Right atrium auricular region (tissue), 2 donors: ENCODE results near the gene GFPT1. TPM values are rescaled to one million over a fixed set of nuclear protein-coding genes. Genes with fewer than 3 reads are reported as not detected.

Source experiments
- DNase-seq: peaks from one replicate; pipeline ENCODE4 v3.0.0-alpha.2; 2019; ENCODE audit warnings: low spot score
- H3K27ac ChIP-seq, 2 donors: fragments of 200-600 bp; sonication (generic); 1 replicate in 1 of 2; 2 replicates in 1 of 2; pipeline ENCODE4 v1.5.1; 2016 to 2019
- H3K27me3 ChIP-seq, 2 donors: fragments of 200-600 bp; sonication (generic); one replicate each; pipeline versions ENCODE4 v1.5.1 to v1.6.0; 2017 to 2019
- H3K36me3 ChIP-seq: fragments of 200-600 bp; sonication (generic); one replicate; pipeline ENCODE4 v1.5.1; 2016
- H3K4me1 ChIP-seq, 2 donors: fragments of 200-600 bp; sonication (generic); one replicate each; pipeline versions ENCODE4 v1.5.1 to v1.6.0; 2017 to 2019
- H3K4me3 ChIP-seq, 2 donors: fragments of 200-600 bp; sonication (generic); 1 replicate in 1 of 2; 2 replicates in 1 of 2; pipeline ENCODE4 v1.5.1; 2017 to 2019; ENCODE audit warnings: mild to moderate bottlenecking in 1 of 2, moderate library complexity in 1 of 2
- H3K9me3 ChIP-seq, 2 donors: fragments of 200-600 bp; sonication (generic); one replicate each; pipeline ENCODE4 v1.5.1; 2019
- total RNA-seq, 2 donors: library from RNA; depleted of rRNA; stranded (reverse); fragments of >200 nt; gene quantifications; one replicate each; pipeline ENCODE4 v1.1.0, GENCODE V29; 2016
- TF ChIP-seq, protein P1 (sequence below), 2 donors: fragments of 200-600 bp; sonication (generic); IDR thresholded peaks; one replicate each; pipeline ENCODE4 v1.5.1; 2019; ENCODE audit warnings: antibody characterized with exemption in 2 of 2

GFPT1 gene
- total RNA-seq, 2 donors from 2014 or later: 26.7 to 39.7 TPM

DNA sequence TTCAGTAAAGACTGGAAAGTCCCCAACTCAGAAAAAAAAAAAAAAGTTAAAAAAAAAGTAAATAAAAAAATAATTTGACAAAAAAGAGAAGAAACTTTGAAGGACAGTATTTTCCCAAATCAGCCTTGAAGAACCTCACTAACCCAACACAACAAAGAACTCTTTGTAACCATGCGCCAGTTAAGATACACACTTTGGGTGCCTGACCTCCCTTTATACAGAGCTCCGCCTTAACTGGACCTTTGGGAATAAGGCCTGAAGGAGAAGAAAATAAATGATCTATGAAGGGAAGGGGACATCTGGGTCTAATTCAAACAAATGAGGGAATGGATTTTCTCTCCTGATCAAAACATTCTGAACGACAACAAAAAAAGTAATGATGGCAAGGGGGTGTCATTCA lies 2.2 kb upstream of the GFPT1 start:
- no peak for DNase-seq

GRCh38 chr2:69387770-69388481 lies 899 bp upstream of the GFPT1 start:
- Histone ChIP-seq H3K36me3 (no peaks in the 10 kb centered on the region), H3K27ac (peak overlapping the region; percentile 81 to 93), H3K4me3 (peak overlapping the region; percentile 72 to 98), H3K27me3 (no peaks in the 10 kb centered on the region), H3K9me3 (no peaks in the 10 kb centered on the region), H3K4me1 (peaks cover 0 to 27% of the 10 kb centered on the region in 2 donors)
- TF ChIP-seq, protein P1, sequence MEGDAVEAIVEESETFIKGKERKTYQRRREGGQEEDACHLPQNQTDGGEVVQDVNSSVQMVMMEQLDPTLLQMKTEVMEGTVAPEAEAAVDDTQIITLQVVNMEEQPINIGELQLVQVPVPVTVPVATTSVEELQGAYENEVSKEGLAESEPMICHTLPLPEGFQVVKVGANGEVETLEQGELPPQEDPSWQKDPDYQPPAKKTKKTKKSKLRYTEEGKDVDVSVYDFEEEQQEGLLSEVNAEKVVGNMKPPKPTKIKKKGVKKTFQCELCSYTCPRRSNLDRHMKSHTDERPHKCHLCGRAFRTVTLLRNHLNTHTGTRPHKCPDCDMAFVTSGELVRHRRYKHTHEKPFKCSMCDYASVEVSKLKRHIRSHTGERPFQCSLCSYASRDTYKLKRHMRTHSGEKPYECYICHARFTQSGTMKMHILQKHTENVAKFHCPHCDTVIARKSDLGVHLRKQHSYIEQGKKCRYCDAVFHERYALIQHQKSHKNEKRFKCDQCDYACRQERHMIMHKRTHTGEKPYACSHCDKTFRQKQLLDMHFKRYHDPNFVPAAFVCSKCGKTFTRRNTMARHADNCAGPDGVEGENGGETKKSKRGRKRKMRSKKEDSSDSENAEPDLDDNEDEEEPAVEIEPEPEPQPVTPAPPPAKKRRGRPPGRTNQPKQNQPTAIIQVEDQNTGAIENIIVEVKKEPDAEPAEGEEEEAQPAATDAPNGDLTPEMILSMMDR (IDR thresholded peaks at IDR 0.05): no peak
- no peak for DNase-seq

More for the DNA sequence above, 2.2 kb upstream of the GFPT1 start:
- no peak overlapping the region for H3K27ac ChIP-seq
- H3K36me3 ChIP-seq: no peaks in the 10 kb centered on the region
- no peaks in the 10 kb centered on the region for H3K27me3 ChIP-seq
- H3K4me3 ChIP-seq: no peak overlapping the region
- TF ChIP-seq, protein P1 (IDR thresholded peaks at IDR 0.05): no peak
- H3K9me3 ChIP-seq: no peaks in the 10 kb centered on the region
- peaks cover 0 to 20% of the 10 kb centered on the region in 2 donors for H3K4me1 ChIP-seq

GRCh38 chr2:69386360-69386759 lies 667 bp downstream of the GFPT1 start:
- peak overlapping the region; percentile 81 to 93 for H3K27ac ChIP-seq
- H3K4me1 ChIP-seq: peaks cover 0 to 38% of the 10 kb centered on the region in 2 donors
- peak overlapping the region; percentile 72 to 98 for H3K4me3 ChIP-seq
- H3K27me3 ChIP-seq: no peaks in the 10 kb centered on the region
- no peaks in the 10 kb centered on the region for H3K9me3 ChIP-seq
- no peak for DNase-seq
- no peaks in the 10 kb centered on the region for H3K36me3 ChIP-seq
- TF ChIP-seq, protein P1 (IDR thresholded peaks at IDR 0.05): no peak

GRCh38 chr2:69385443-69386151 lies 1.4 kb downstream of the GFPT1 start:
- Histone ChIP-seq H3K4me1 (peaks cover 0 to 38% of the 10 kb centered on the region in 2 donors), H3K36me3 (no peaks in the 10 kb centered on the region), H3K4me3 (peak overlapping the region in 1 of 2 donors; percentile 98), H3K27ac (peak overlapping the region in 1 of 2 donors; percentile 93), H3K9me3 (no peaks in the 10 kb centered on the region), H3K27me3 (no peaks in the 10 kb centered on the region)
- TF ChIP-seq, protein P1 (IDR thresholded peaks at IDR 0.05): no peak
- DNase-seq: no peak

DNA sequence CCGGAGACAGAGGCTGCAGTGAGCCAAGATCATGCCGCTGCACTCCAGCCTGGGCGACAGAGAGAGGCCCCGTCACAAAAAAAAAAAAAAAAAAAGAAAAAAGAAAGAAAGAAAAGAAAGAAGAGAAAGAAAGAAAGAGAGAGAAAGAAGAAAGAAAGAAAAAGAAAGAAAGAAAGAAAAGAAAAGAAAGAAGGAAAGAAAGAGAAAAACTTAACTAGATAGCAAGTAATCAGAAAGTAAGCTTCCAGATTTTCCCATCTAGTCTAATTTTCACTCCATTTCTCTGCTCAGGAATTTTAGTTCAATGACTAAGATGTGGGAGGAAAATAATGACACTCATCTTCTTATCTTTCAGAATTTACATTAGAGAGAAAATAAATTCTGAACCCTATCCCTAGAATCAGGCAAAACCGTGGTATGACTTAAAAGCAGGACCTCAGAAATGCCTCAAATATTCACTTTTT lies 2.4 kb downstream of the GFPT1 start:
- H3K4me3 ChIP-seq: no peak overlapping the region

More for the DNA sequence above, 2.4 kb downstream of the GFPT1 start:
- no peak for DNase-seq
- H3K27ac ChIP-seq: no peak overlapping the region
- peaks cover 0 to 38% of the 10 kb centered on the region in 2 donors for H3K4me1 ChIP-seq
- no peaks in the 10 kb centered on the region for H3K9me3 ChIP-seq
- H3K36me3 ChIP-seq: no peaks in the 10 kb centered on the region
- TF ChIP-seq, protein P1 (IDR thresholded peaks at IDR 0.05): no peak
- no peaks in the 10 kb centered on the region for H3K27me3 ChIP-seq
